ENCODE results near the gene TMEM272. TPM values are rescaled to one million over a fixed set of nuclear protein-coding genes. Genes with fewer than 3 reads are reported as not detected.
A peak's percentile ranks its signal among the peaks of the same experiment; 100 is the strongest.

Gene TMEM272
- total and polyA plus RNA-seq, 2 of the 13 experiments (the other 11 are each of a cell fraction or from before 2014, with no cell fraction given): 0.37 to 0.62 TPM

DNA sequence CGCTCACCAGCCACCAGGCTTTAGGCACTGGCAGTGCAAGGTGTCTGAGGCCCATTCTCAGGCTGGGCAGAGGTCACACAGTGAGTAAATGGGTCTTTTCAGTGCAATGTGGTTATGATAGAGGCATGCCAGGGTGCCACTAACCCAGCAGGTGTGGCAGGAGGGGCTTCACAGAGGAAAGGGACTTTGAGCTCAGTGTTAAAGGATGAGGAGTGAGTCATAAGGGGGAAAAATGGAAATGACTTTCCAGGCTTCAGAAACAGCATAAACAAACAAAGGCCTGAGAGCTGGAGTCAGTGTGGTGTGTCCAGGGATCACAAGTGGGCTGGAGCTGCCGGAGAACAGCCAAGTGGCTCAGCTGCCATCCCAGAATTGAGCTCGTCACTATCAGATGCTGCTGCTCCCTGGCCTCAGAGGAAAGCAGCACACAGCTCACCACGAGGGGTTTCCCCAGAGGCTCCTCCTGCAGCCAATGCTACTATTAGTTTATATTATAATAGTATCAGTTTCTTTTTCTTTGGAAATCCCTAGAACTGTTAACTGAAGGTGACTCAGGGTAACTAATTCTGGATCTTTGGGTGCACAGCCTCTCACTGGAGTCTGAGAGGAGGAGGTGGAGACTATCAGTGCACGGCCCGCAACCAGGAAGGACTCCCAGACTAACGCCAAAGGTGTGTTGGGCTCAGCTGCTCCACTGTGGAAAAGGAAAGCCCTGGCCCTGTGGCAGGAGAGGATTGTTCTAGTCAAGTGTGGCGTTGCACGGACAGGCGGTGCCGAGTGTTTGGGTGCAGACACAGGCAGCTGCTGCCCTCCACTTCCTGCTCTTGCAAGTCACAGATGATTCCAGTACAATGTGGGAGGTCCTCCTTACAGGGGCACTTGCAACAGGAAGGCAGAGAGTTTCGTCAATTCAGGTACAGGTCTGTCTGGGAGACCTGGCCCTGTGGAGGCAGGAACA is 80.5 kb downstream of the TMEM272 start (continued):
- TF ChIP-seq JDP2 (CRISPR knock-in tag; IDR thresholded peaks at IDR 0.05; ENCODE audit: borderline replicate concordance) (no peak), ZSCAN31 (CRISPR knock-in tag; IDR thresholded peaks at IDR 0.05; ENCODE audit: low read depth) (no peak), ZNF616 (CRISPR knock-in tag; IDR thresholded peaks at IDR 0.05; ENCODE audit: low read depth) (no peak), SIX4 (CRISPR knock-in tag; IDR thresholded peaks at IDR 0.05) (no peak), ZNF788 (CRISPR knock-in tag; IDR thresholded peaks at IDR 0.05; ENCODE audit: borderline replicate concordance) (0 out of 2 replicates have a peak, but pooled peaks have one; percentile 29), EP300 (IDR thresholded peaks at IDR 0.05; ENCODE audit: low read depth in 2 of 2, low read length in 2 of 2) (peak in 1 of 2 experiments; percentile 58; a peak in 2 of 4 replicates), EP300 (CRISPR knock-in tag; IDR thresholded peaks at IDR 0.05; ENCODE audit: borderline replicate concordance) (peak; percentile 70), GTF3A (CRISPR knock-in tag; conservative IDR thresholded peaks at IDR 0.05) (no peak), YEATS4 (CRISPR knock-in tag; IDR thresholded peaks at IDR 0.05; ENCODE audit: borderline replicate concordance) (no peak), HOXD1 (CRISPR knock-in tag; IDR thresholded peaks at IDR 0.05) (no peak), ZFYVE20 (CRISPR knock-in tag; IDR thresholded peaks at IDR 0.05; ENCODE audit: borderline replicate concordance, low read depth) (no peak), FOSL1 (CRISPR knock-in tag; IDR thresholded peaks at IDR 0.05; ENCODE audit: borderline replicate concordance) (peak; percentile 91), ZNF367 (CRISPR knock-in tag; IDR thresholded peaks at IDR 0.05; ENCODE audit: borderline replicate concordance) (no peak), NR2F2 (IDR thresholded peaks at IDR 0.05; ENCODE audit: borderline replicate concordance, low read depth) (no peak), ZNF225 (CRISPR knock-in tag; IDR thresholded peaks at IDR 0.05) (0 out of 2 replicates have a peak, but pooled peaks have one; percentile 7), RAD21 (CRISPR knock-in tag; IDR thresholded peaks at IDR 0.05) (peak; percentile 50; the same call in 1 of the 2 replicates)
- TF ChIP-seq, protein P1, sequence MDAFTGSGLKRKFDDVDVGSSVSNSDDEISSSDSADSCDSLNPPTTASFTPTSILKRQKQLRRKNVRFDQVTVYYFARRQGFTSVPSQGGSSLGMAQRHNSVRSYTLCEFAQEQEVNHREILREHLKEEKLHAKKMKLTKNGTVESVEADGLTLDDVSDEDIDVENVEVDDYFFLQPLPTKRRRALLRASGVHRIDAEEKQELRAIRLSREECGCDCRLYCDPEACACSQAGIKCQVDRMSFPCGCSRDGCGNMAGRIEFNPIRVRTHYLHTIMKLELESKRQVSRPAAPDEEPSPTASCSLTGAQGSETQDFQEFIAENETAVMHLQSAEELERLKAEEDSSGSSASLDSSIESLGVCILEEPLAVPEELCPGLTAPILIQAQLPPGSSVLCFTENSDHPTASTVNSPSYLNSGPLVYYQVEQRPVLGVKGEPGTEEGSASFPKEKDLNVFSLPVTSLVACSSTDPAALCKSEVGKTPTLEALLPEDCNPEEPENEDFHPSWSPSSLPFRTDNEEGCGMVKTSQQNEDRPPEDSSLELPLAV (CRISPR knock-in tag; conservative IDR thresholded peaks at IDR 0.05; ENCODE audit: low read depth): no peak
- TF ChIP-seq, protein P2, sequence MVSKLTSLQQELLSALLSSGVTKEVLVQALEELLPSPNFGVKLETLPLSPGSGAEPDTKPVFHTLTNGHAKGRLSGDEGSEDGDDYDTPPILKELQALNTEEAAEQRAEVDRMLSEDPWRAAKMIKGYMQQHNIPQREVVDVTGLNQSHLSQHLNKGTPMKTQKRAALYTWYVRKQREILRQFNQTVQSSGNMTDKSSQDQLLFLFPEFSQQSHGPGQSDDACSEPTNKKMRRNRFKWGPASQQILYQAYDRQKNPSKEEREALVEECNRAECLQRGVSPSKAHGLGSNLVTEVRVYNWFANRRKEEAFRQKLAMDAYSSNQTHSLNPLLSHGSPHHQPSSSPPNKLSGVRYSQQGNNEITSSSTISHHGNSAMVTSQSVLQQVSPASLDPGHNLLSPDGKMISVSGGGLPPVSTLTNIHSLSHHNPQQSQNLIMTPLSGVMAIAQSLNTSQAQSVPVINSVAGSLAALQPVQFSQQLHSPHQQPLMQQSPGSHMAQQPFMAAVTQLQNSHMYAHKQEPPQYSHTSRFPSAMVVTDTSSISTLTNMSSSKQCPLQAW (CRISPR knock-in tag; IDR thresholded peaks at IDR 0.05): peak; percentile 49; the same call in 1 of the 2 replicates
- TF ChIP-seq, protein P3, sequence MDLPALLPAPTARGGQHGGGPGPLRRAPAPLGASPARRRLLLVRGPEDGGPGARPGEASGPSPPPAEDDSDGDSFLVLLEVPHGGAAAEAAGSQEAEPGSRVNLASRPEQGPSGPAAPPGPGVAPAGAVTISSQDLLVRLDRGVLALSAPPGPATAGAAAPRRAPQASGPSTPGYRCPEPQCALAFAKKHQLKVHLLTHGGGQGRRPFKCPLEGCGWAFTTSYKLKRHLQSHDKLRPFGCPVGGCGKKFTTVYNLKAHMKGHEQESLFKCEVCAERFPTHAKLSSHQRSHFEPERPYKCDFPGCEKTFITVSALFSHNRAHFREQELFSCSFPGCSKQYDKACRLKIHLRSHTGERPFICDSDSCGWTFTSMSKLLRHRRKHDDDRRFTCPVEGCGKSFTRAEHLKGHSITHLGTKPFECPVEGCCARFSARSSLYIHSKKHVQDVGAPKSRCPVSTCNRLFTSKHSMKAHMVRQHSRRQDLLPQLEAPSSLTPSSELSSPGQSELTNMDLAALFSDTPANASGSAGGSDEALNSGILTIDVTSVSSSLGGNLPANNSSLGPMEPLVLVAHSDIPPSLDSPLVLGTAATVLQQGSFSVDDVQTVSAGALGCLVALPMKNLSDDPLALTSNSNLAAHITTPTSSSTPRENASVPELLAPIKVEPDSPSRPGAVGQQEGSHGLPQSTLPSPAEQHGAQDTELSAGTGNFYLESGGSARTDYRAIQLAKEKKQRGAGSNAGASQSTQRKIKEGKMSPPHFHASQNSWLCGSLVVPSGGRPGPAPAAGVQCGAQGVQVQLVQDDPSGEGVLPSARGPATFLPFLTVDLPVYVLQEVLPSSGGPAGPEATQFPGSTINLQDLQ (CRISPR knock-in tag; IDR thresholded peaks at IDR 0.05): 0 out of 2 replicates have a peak, but pooled peaks have one; percentile 23
- TF ChIP-seq, protein P4, sequence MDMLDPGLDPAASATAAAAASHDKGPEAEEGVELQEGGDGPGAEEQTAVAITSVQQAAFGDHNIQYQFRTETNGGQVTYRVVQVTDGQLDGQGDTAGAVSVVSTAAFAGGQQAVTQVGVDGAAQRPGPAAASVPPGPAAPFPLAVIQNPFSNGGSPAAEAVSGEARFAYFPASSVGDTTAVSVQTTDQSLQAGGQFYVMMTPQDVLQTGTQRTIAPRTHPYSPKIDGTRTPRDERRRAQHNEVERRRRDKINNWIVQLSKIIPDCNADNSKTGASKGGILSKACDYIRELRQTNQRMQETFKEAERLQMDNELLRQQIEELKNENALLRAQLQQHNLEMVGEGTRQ (IDR thresholded peaks at IDR 0.05; ENCODE audit: low read depth, low read length): no peak
- TF ChIP-seq, protein P4 (CRISPR knock-in tag; IDR thresholded peaks at IDR 0.05; ENCODE audit: borderline replicate concordance): no peak

Measured in HepG2 (cell line).